Vagina (tissue), 2 donors: Measurements from ENCODE around the gene ULK4. TPM values are rescaled to one million over a fixed set of nuclear protein-coding genes. Genes with fewer than 3 reads are reported as not detected.
"Not testable (repeated sequence)": the region's sequence is repeated elsewhere in the genome, so short reads cannot be mapped to it uniquely, and the experiment has no call there.

Source experiments
- DNase-seq, 2 donors: peaks; one replicate each; pipeline ENCODE4 v3.0.0-alpha.2; 2017; ENCODE audit errors: extremely low spot score in 2 of 2
- H3K27ac ChIP-seq: fragments of 200-600 bp; sonication (generic); one replicate; pipeline ENCODE4 v1.5.1; 2019
- H3K27me3 ChIP-seq: fragments of 200-600 bp; sonication (generic); one replicate; pipeline ENCODE4 v1.5.1; 2019
- H3K36me3 ChIP-seq, 2 donors: fragments of 200-600 bp; sonication (generic); one replicate each; pipeline ENCODE4 v1.5.1; 2017 to 2019
- H3K4me1 ChIP-seq: fragments of 200-600 bp; sonication (generic); one replicate; pipeline ENCODE4 v1.5.1; 2019
- H3K4me3 ChIP-seq, 2 donors: fragments of 200-600 bp; sonication (generic); 1 replicate in 1 of 2; 2 replicates in 1 of 2; pipeline ENCODE4 v1.5.1; 2016 to 2019
- H3K9me3 ChIP-seq: fragments of 200-600 bp; sonication (generic); one replicate; pipeline ENCODE4 v1.5.1; 2019
- POLR2A ChIP-seq, 2 donors: fragments of 450-650 bp; IDR thresholded peaks; one replicate each; pipeline ENCODE4 v1.6.1; 2017; ENCODE audit warnings: antibody characterized with exemption in 2 of 2, mild to moderate bottlenecking in 2 of 2, moderate library complexity in 2 of 2
- POLR2AphosphoS5 ChIP-seq, 2 donors: sonication (generic); formaldehyde crosslinking; IDR thresholded peaks; one replicate each; pipeline ENCODE4 v1.9.0; 2017; ENCODE audit warnings: antibody characterized with exemption in 2 of 2, mild to moderate bottlenecking in 2 of 2, low read depth in 1 of 2; ENCODE audit not compliant: insufficient read depth in 1 of 2
- intact Hi-C: fragments of 100-400 bp; cut with DNase I; formaldehyde crosslinking; loops from one replicate; pipeline ENCODE4 v1.15.1; 2023
- total RNA-seq: library from RNA; depleted of rRNA; stranded (reverse); fragments of >200 nt; gene quantifications from one replicate; pipeline ENCODE4 v1.2.3, GENCODE V29; 2016
- TF ChIP-seq, protein P1 (sequence below), 3 experiments: fragments of 450-650 bp in 2 of 3; fragments of 200-600 bp in 1 of 3; sonication (generic) in 1 of 3; IDR thresholded peaks; one replicate each; pipeline ENCODE4 v1.5.1; 2017 to 2019; ENCODE audit warnings: antibody characterized with exemption in 3 of 3, mild to moderate bottlenecking in 2 of 3, moderate library complexity in 2 of 3

The ULK4 gene
- total RNA-seq, 1 donor from 2014 or later = 24.1 TPM

DNA sequence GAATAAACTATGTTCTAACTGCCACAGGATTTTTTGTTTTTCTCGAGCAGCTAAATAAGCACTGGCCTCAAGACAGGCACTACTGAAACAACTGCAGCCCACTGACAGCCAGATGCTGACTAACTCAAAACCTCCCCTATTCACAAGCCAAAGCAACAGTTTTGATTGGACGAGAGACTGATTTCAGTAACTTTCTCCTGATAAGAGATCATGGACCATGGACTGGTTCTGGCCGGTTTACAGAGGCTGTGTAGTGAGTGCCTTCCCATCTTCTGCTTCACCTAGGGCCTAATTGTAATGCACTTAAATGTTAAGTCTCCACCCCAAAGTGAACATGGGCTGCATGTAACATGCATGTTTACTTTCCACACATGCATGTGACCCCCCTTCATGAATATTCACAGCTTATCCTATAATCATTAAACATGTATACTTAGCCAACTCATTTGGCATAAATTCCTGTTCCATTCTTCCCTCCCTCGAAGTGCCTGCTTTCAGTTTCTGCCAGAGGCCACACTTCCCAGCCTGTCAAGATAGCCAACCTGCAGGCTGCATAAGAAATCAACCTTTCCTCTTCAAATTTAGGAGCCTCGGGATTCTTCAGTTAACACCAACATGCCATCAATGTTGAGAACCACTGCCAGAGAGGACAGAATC lies 108.2 kb downstream of the ULK4 start:
- H3K27me3 ChIP-seq = no peaks in the 10 kb centered on the region
- H3K36me3 ChIP-seq = no peaks in the 10 kb centered on the region
- H3K4me3 ChIP-seq = no peak overlapping the region
- intact Hi-C loops = no loop called here
- peaks cover 3% of the 10 kb centered on the region for H3K4me1 ChIP-seq
- DNase-seq = no peak
- H3K9me3 ChIP-seq = no peaks in the 10 kb centered on the region
- TF ChIP-seq POLR2A (IDR thresholded peaks at IDR 0.05) = no peak
- no peak for TF ChIP-seq POLR2AphosphoS5 (IDR thresholded peaks at IDR 0.05; ENCODE audit: insufficient read depth in 1 of 2, low read depth in 1 of 2)
- TF ChIP-seq, protein P1, sequence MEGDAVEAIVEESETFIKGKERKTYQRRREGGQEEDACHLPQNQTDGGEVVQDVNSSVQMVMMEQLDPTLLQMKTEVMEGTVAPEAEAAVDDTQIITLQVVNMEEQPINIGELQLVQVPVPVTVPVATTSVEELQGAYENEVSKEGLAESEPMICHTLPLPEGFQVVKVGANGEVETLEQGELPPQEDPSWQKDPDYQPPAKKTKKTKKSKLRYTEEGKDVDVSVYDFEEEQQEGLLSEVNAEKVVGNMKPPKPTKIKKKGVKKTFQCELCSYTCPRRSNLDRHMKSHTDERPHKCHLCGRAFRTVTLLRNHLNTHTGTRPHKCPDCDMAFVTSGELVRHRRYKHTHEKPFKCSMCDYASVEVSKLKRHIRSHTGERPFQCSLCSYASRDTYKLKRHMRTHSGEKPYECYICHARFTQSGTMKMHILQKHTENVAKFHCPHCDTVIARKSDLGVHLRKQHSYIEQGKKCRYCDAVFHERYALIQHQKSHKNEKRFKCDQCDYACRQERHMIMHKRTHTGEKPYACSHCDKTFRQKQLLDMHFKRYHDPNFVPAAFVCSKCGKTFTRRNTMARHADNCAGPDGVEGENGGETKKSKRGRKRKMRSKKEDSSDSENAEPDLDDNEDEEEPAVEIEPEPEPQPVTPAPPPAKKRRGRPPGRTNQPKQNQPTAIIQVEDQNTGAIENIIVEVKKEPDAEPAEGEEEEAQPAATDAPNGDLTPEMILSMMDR (IDR thresholded peaks at IDR 0.05) = no peak
- no peak overlapping the region for H3K27ac ChIP-seq

GRCh38 chr3:41848753-41849574 lies 112.9 kb downstream of the ULK4 start:
- no peak for DNase-seq
- intact Hi-C loops = no loop called here
- no peak overlapping the region for H3K4me3 ChIP-seq
- no peaks in the 10 kb centered on the region for H3K9me3 ChIP-seq
- H3K36me3 ChIP-seq = no peaks in the 10 kb centered on the region
- H3K27ac ChIP-seq = no peak overlapping the region
- TF ChIP-seq POLR2AphosphoS5 (IDR thresholded peaks at IDR 0.05; ENCODE audit: insufficient read depth in 1 of 2, low read depth in 1 of 2) (no peak), POLR2A (IDR thresholded peaks at IDR 0.05) (no peak)
- TF ChIP-seq, protein P1 (IDR thresholded peaks at IDR 0.05) = no peak
- H3K4me1 ChIP-seq = peaks cover 12% of the 10 kb centered on the region
- no peaks in the 10 kb centered on the region for H3K27me3 ChIP-seq

DNA sequence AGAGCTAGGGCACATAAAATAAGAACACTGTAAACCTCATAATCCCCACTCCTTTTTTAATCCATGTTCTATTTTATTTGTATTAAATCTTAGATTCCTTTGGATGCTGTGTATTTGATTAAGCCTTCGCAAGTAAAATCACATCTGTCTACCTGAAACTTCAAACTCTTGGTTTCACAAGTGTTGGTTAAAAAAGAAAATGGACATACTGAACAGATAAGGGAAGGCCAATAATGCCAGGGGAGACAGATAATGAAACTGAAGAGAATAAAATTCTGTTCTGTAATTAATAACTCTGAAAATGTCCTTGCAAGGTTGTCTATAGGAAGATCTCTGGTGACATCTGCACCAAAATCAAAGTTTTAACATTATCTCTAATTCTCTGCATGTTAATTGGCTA lies 114.2 kb downstream of the ULK4 start:
- TF ChIP-seq POLR2AphosphoS5 (IDR thresholded peaks at IDR 0.05; ENCODE audit: insufficient read depth in 1 of 2, low read depth in 1 of 2) (no peak), POLR2A (IDR thresholded peaks at IDR 0.05) (no peak)
- TF ChIP-seq, protein P1 (IDR thresholded peaks at IDR 0.05) = no peak
- Histone ChIP-seq H3K36me3 (no peaks in the 10 kb centered on the region), H3K9me3 (no peaks in the 10 kb centered on the region), H3K4me1 (peaks cover 12% of the 10 kb centered on the region), H3K4me3 (no peak overlapping the region), H3K27ac (no peak overlapping the region), H3K27me3 (no peaks in the 10 kb centered on the region)
- intact Hi-C loops = no loop called here
- DNase-seq = no peak

- no peak overlapping the region for H3K27ac ChIP-seq
- H3K36me3 ChIP-seq = no peaks in the 10 kb centered on the region
- peaks cover 12% of the 10 kb centered on the region for H3K4me1 ChIP-seq
- H3K4me3 ChIP-seq = no peak overlapping the region
- intact Hi-C loops = no loop called here
- DNase-seq = no peak
- H3K9me3 ChIP-seq = no peaks in the 10 kb centered on the region
- H3K27me3 ChIP-seq = no peaks in the 10 kb centered on the region
- TF ChIP-seq POLR2AphosphoS5 (IDR thresholded peaks at IDR 0.05; ENCODE audit: insufficient read depth in 1 of 2, low read depth in 1 of 2) (no peak), POLR2A (IDR thresholded peaks at IDR 0.05) (no peak)
- TF ChIP-seq, protein P1 (IDR thresholded peaks at IDR 0.05) = no peak
Observed at GRCh38 chr3:41846850-41847249, 115.1 kb downstream of the ULK4 start.

DNA sequence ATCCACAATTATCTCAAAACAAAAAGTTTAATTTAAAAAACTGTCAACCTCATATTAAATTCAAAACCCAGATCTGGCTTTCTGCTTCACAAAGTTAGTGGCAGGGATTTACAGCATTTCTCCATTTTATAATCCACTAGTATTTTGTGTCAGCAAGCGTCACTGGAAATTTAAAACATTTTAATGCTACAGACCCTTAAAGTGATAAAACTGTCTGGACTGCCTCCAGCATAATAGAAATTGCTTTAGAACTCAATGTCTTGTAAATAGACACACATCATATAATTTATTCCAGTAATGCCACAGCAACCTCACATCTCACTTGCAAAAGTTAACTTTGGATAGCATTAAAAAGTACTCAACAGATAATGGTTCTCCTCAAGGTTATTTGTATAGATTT lies 116.1 kb downstream of the ULK4 start:
- intact Hi-C loops = no loop called here
- no peaks in the 10 kb centered on the region for H3K36me3 ChIP-seq
- H3K4me3 ChIP-seq = no peak overlapping the region
- DNase-seq = no peak
- no peaks in the 10 kb centered on the region for H3K9me3 ChIP-seq
- H3K4me1 ChIP-seq = peaks cover 12% of the 10 kb centered on the region
- H3K27me3 ChIP-seq = no peaks in the 10 kb centered on the region
- TF ChIP-seq, protein P1 (IDR thresholded peaks at IDR 0.05) = no peak
- TF ChIP-seq POLR2A (IDR thresholded peaks at IDR 0.05) (no peak), POLR2AphosphoS5 (IDR thresholded peaks at IDR 0.05; ENCODE audit: insufficient read depth in 1 of 2, low read depth in 1 of 2) (no peak)
- no peak overlapping the region for H3K27ac ChIP-seq

DNA sequence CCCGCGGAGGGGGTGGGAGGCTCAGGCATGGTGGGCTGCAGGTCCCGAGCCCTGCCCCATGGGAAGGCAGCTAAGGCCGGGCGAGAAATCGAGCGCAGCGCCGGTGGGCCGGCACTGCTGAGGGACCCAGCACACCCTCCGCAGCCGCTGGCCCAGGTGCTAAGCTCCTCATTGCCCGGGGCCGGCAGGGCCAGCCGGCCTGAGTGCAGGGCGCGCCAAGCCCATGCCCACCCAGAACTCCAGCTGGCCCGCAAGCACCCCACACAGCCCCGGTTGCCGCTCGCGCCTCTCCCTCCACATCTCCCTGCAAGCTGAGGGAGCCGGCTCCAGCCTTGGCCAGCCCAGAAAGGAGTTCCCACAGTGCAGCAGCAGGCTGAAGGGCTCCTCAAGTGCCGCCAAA lies 117.6 kb downstream of the ULK4 start:
- intact Hi-C loops, H3K27ac ChIP-seq, H3K27me3 ChIP-seq, H3K36me3 ChIP-seq, DNase-seq, H3K9me3 ChIP-seq, H3K4me3 ChIP-seq: not testable (repeated sequence)
- peaks cover 12% of the 10 kb centered on the region for H3K4me1 ChIP-seq

DNA sequence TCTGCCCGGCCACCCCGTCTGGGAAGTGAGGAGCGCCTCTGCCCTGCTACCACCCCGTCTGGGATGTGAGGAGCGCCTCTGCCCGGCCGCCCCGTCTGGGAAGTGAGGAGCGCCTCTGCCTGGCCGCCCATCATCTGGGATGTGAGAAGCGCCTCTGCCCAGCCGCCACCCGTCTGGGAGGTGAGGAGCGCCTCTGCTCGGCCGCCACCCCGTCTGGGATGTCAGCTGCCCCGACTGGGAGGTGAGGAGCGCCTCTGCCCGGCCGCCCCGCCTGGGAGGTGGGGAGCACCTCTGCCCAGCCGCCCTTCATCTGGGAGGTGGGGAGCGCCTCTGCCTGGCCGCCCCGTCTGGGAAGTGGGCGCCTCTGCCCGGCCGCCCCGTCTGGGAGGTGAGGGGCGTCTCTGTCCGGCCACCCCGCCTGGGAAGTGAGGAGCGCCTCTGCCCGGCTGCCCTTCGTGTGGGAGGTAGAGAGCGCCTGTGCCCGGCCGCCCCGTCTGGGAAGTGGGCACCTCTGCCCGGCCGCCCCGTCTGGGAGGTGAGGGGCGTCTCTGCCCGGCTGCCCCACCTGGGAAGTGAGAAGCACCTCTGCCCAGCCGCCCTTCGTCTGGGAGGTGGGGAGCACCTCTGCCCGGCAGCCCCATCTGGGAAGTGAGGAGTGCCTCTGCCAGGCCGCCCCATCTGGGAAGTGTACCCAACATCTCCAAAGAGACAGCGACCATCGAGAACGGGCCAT lies 120.8 kb downstream of the ULK4 start:
- H3K4me1 ChIP-seq, DNase-seq, H3K27me3 ChIP-seq, H3K27ac ChIP-seq, intact Hi-C loops, H3K4me3 ChIP-seq, H3K9me3 ChIP-seq, H3K36me3 ChIP-seq: not testable (repeated sequence)
